SU-DHL-6 (cell line): ENCODE results near the gene MAIP1.

ENCODE experiments used
- H2AFZ ChIP-seq: fragments of 200-600 bp; sonication (generic); 2 replicates; pipeline ENCODE4 v1.6.1; 2014; ENCODE audit warnings: low read depth, mild to moderate bottlenecking, moderate library complexity, mixed read lengths, antibody characterized with exemption, low read length; ENCODE audit not compliant: severe bottlenecking
- H3F3A ChIP-seq: fragments of 200-600 bp; shearing (Covaris generic); 2 replicates; pipeline ENCODE4 v1.6.0; 2016; ENCODE audit warnings: antibody characterized with exemption, mild to moderate bottlenecking; ENCODE audit not compliant: insufficient read depth
- H3K27ac ChIP-seq: fragments of 200-600 bp; sonication (generic); 2 replicates; pipeline ENCODE4 v1.5.1; 2016; ENCODE audit warnings: low read depth, mild to moderate bottlenecking, low read length, moderate library complexity, mixed read lengths
- H3K27me3 ChIP-seq: fragments of 200-600 bp; sonication (generic), shearing (Covaris generic); 2 replicates; pipeline ENCODE4 v1.6.0; 2014; ENCODE audit warnings: mild to moderate bottlenecking, low read length
- H3K36me3 ChIP-seq: fragments of 200-600 bp; sonication (generic); 2 replicates; pipeline ENCODE4 v1.6.1; 2014; ENCODE audit warnings: mild to moderate bottlenecking, low read length, mixed read lengths
- H3K4me2 ChIP-seq: fragments of 300-600, 200-600 bp; shearing (Covaris generic), sonication (generic); 2 replicates; pipeline ENCODE4 v1.6.0; 2014; ENCODE audit warnings: low read length, low read depth, mild to moderate bottlenecking; ENCODE audit not compliant: poor library complexity, severe bottlenecking
- H3K4me3 ChIP-seq: fragments of 200-600 bp; sonication (generic); 2 replicates; pipeline ENCODE4 v1.5.1; 2014; ENCODE audit warnings: antibody characterized with exemption, low read length, mild to moderate bottlenecking, mixed read lengths; ENCODE audit not compliant: insufficient read depth, poor library complexity, severe bottlenecking
- H3K79me2 ChIP-seq: fragments of 200-600 bp; sonication (generic); 2 replicates; pipeline ENCODE4 v1.6.1; 2014; ENCODE audit warnings: mild to moderate bottlenecking, low read length, moderate library complexity; ENCODE audit not compliant: insufficient read depth
- H3K9ac ChIP-seq: fragments of 200-600 bp; sonication (generic); 2 replicates; pipeline ENCODE4 v1.7.0; 2014; ENCODE audit warnings: mild to moderate bottlenecking, low read length
- H3K9me2 ChIP-seq: fragments of 200-600 bp; sonication (generic); replicated peaks from 2 replicates; pipeline ENCODE4 v1.6.1; 2014; ENCODE audit warnings: low read length; ENCODE audit not compliant: insufficient read depth
- H3K9me3 ChIP-seq: fragments of 200-600 bp; sonication (generic); 2 replicates; pipeline ENCODE4 v1.6.1; 2014; ENCODE audit warnings: low read length, mixed read lengths; ENCODE audit not compliant: insufficient read depth
- H4K20me1 ChIP-seq: fragments of 200-600 bp; sonication (generic); 2 replicates; pipeline ENCODE4 v1.6.1; 2014; ENCODE audit warnings: low read depth, mild to moderate bottlenecking, antibody characterized with exemption, low read length, moderate library complexity, mixed read lengths
- CTCF ChIP-seq: fragments of 200-600 bp; sonication (generic); IDR thresholded peaks from one replicate; pipeline ENCODE4 v1.5.1; 2017; ENCODE audit warnings: antibody characterized with exemption, mild to moderate bottlenecking, low read length, moderate library complexity; ENCODE audit not compliant: insufficient read depth, poor library complexity, severe bottlenecking
- EZH2phosphoT487 ChIP-seq: fragments of 200-600 bp; sonication (generic), shearing (Covaris generic); conservative IDR thresholded peaks from 2 replicates; pipeline ENCODE4 v1.6.1; 2018; ENCODE audit warnings: mild to moderate bottlenecking, antibody characterized with exemption, low read length, moderate library complexity, mixed read lengths

Gene MAIP1

GRCh38 chr2:199943373-199943772 is 12.0 kb upstream of the MAIP1 start:
- peaks cover 23% of the 10 kb centered on the region; the same call in 1 of the 2 replicates for H3K36me3 ChIP-seq

GRCh38 chr2:199946196-199946595 is 9.2 kb upstream of the MAIP1 start:
- peaks cover 19% of the 10 kb centered on the region; the same call in 1 of the 2 replicates for H3K36me3 ChIP-seq

More at GRCh38 chr2:199943373-199943772, 12.0 kb upstream of the MAIP1 start:
- H3K79me2 ChIP-seq: no peaks in the 10 kb centered on the region
- H2AFZ ChIP-seq: no peak overlapping the region
- 0 out of 2 replicates have a peak, but pooled peaks cover 4% of the 10 kb centered on the region for H3F3A ChIP-seq
- H3K9ac ChIP-seq: no peak overlapping the region
- H3K27me3 ChIP-seq: no peaks in the 10 kb centered on the region
- H3K9me3 ChIP-seq: no peaks in the 10 kb centered on the region
- no peak overlapping the region for H3K4me3 ChIP-seq
- no peaks in the 10 kb centered on the region for H3K9me2 ChIP-seq
- H4K20me1 ChIP-seq: no peaks in the 10 kb centered on the region
- no peak overlapping the region for H3K4me2 ChIP-seq
- H3K27ac ChIP-seq: no peak overlapping the region
- TF ChIP-seq CTCF (no peak), EZH2phosphoT487 (no peak)

GRCh38 chr2:199946836-199947235 is 8.5 kb upstream of the MAIP1 start:
- peaks cover 19% of the 10 kb centered on the region; the same call in 1 of the 2 replicates for H3K36me3 ChIP-seq
- no peak for TF ChIP-seq CTCF
- TF ChIP-seq EZH2phosphoT487: no peak
- H3K27me3 ChIP-seq: no peaks in the 10 kb centered on the region

More at GRCh38 chr2:199946196-199946595, 9.2 kb upstream of the MAIP1 start:
- Histone ChIP-seq H3F3A (no peaks in the 10 kb centered on the region), H4K20me1 (no peaks in the 10 kb centered on the region), H3K27ac (no peak overlapping the region), H3K9me3 (no peaks in the 10 kb centered on the region), H2AFZ (no peak overlapping the region), H3K4me3 (no peak overlapping the region), H3K79me2 (0 out of 2 replicates have a peak, but pooled peaks cover 7% of the 10 kb centered on the region), H3K4me2 (no peak overlapping the region), H3K9me2 (no peaks in the 10 kb centered on the region), H3K9ac (no peak overlapping the region), H3K27me3 (no peaks in the 10 kb centered on the region)
- no peak for TF ChIP-seq EZH2phosphoT487
- no peak for TF ChIP-seq CTCF

More at GRCh38 chr2:199946836-199947235, 8.5 kb upstream of the MAIP1 start:
- no peak overlapping the region for H3K27ac ChIP-seq
- no peak overlapping the region for H3K9ac ChIP-seq
- 0 out of 2 replicates have a peak, but pooled peaks cover 7% of the 10 kb centered on the region for H3K79me2 ChIP-seq
- H2AFZ ChIP-seq: no peak overlapping the region
- no peaks in the 10 kb centered on the region for H3K9me2 ChIP-seq
- no peaks in the 10 kb centered on the region for H3F3A ChIP-seq
- H3K4me2 ChIP-seq: no peak overlapping the region
- no peaks in the 10 kb centered on the region for H4K20me1 ChIP-seq
- no peaks in the 10 kb centered on the region for H3K9me3 ChIP-seq
- no peak overlapping the region for H3K4me3 ChIP-seq
